Hindlimb muscle (tissue), 1 donor: Measurements from ENCODE around the gene TCP11. TPM values are rescaled to one million over a fixed set of nuclear protein-coding genes. Genes with fewer than 3 reads are reported as not detected.

Source experiments
- DNase-seq: peaks from one replicate; pipeline ENCODE4 v3.0.0-alpha.2; 2013
- polyA plus RNA-seq: library from polyadenylated mRNA; unstranded; fragments of 120-200 nt; gene quantifications from one replicate; pipeline ENCODE4 v1.2.1, GENCODE V29; 2013; ENCODE audit not compliant: insufficient read length

The TCP11 gene
- polyA plus RNA-seq, 1 donor = 0.34 TPM

- DNase-seq = no peak
These were observed 49.6 kb downstream of the TCP11 start for GRCh38 chr6:35091346-35092083.

DNA sequence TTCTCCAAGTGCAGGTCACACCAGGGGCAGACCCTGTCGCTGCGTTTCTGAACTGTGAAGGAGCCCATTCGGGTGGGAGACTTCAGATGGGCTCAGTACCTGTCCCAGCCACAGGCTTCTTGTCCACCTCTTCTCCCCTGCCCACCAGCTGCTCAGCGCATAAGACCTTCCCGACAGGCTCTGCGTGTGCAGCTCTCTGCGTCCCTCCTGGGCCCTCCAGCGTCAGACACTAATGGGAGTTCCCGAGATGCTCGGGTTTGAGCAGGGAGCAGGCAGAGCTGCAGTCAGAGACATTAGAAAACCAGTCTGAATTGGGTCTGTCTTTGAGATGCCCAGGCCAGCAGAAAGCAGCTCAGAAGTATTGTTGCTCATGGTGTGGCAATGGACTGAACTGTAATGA, 50.4 kb downstream of the TCP11 start:
- no peak for DNase-seq

DNA sequence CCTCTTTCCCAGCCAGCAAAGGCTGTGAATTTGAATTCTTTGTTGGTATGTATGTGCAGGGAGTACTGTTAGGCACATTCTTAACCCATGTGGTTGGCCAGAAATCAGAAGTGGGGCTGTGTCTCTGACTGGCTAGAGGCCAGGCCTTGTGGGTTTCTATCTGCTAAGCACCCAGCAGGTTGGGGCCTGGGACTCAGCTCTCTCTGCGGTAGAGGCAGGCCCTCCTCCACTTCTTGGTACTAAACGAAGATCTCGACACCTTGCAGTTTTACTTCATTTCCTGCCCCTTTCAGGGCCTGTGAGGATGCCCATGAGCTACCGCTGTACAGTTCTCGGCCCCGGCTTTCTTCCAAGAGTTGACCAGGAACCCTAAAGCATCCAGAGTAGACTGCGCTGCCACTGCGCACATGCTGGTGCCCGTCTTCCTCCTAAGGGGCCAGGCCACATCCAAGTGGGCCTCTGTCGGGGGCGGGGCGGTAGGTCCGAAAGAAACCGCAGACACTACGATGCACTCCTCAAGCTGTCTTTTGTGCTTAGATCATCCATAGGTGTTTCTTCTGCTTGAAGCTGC, 51.1 kb downstream of the TCP11 start:
- DNase-seq = no peak

GRCh38 chr6:35089216-35089934, 51.8 kb downstream of the TCP11 start:
- no peak for DNase-seq

DNA sequence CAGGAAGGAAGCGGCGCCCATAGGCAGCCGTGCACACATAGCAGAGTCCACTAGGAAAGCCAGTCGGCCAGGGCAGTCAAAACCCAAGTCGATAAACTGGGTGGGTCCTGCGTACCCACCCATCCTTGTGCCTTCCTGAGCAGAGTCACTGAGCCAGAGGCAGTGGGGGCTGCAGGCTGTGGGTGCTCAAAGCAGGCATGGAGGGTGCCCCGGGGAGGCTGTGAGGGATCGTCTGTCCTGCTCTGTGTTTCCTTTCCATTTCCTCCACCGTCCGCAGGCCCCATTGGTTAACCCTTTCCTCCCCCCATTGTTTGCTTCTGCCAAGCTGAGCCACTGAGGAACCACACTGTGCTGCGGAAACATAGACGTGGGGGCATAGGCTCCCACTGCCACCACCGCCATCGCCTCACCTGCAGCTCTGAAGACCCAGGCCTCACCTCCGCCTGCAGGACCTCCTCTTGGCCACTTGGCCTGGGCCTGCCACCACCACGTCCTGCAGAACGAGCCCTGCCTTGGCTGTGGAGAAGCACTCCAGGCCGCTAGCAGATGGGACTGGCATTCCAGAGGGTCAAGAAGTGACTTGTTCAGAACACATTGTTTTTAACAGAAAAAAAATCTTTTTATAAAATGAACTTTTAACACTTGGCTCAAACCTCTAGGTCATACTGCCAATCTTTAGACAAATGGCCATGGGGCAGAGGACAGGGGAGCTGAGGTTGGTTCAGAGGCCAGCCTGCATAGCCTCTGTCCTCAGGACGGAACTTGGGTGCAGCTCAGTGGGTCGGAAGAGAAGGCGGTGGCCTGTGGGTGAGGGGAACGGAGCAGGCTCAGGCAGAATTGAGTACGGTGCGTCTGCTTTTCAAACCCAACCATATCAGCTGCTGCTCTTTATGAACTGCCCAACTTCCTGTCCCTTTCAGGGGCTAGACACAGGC, 52.6 kb downstream of the TCP11 start:
- DNase-seq = no peak

- DNase-seq = no peak
These were observed 53.5 kb downstream of the TCP11 start for GRCh38 chr6:35087361-35088280.

DNA sequence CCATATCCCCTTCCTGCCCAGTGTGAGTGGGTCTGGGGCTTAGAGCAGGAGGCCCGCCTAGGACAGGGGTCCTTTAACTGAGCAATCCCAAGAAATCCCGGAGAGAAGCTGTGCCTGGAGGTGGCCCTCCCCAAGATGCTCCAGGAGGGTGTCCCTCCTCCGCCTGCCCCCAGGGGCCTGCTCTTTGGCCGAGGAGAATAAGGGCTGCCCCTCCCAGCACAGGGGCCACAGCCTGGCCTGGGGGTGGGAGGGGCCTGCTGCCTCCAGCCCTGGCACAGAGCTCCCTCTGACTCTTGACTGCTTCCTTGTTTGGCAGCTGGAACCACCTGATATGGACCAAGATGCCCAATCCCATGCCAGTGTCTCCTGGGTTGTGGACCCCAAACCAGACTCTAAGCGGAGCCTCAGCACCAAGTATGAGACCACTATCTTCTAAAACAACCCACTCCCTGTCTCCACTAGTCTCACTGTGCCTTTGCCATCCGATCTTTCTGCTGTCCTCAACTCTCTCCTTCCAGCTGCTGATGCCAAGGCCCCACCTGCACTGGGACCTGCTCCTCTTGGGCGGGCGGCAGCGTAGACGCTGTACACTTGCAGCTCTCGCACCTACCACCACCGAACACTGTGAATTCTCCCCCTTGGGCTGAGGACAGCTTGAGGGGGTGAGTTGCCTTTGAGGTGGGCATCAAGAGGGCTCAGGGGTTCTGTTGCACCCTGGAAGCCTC, 54.3 kb downstream of the TCP11 start:
- DNase-seq = no peak

- no peak for DNase-seq
These were observed 54.9 kb downstream of the TCP11 start for GRCh38 chr6:35086282-35086632.

- DNase-seq = no peak
These were observed 55.5 kb downstream of the TCP11 start for GRCh38 chr6:35085359-35086281.

GRCh38 chr6:35084511-35085203, 56.5 kb downstream of the TCP11 start:
- DNase-seq = no peak

DNA sequence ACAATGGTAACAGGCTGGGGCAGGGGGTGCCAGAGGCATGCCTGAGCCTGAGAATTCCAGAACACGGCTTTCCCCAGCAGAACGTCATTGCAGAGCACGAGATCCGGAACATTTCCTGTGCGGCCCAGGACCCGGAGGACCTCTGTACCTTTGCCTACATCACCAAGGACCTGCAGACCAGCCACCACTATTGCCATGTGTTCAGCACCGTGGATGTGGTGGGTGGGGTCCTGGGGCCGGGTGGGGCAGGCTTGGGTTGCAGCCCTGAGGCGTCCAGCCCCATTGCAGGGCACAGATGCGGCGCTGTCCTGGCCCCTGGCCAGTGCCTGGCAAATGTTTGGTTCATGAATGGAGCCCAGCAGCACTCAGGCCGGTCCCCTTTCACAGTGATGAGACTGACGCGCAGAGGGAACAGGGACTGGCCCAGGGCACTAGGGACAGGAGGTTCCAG, 57.1 kb downstream of the TCP11 start:
- no peak for DNase-seq

DNA sequence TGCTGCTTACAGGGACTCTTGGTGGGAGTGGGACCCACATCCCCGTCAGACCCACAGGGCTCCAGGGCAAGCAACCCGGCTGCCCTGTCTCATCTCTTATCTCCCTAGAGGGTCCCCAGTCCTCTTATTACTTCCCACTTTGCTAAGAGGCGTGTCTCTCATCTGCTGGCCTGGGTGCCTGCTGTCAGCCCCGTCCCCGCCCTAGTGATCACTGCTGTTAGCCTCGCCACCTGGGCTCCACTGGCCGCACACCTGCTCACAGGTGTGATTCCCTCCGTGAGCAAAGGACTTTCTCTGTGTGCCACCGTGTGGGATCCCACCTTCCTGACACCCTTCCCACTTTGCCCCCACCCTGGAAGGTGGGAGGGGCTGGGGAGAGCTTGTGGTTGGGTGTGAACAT, 57.6 kb downstream of the TCP11 start:
- no peak for DNase-seq

- no peak for DNase-seq
These were observed 58.3 kb downstream of the TCP11 start for GRCh38 chr6:35082733-35083403.

DNA sequence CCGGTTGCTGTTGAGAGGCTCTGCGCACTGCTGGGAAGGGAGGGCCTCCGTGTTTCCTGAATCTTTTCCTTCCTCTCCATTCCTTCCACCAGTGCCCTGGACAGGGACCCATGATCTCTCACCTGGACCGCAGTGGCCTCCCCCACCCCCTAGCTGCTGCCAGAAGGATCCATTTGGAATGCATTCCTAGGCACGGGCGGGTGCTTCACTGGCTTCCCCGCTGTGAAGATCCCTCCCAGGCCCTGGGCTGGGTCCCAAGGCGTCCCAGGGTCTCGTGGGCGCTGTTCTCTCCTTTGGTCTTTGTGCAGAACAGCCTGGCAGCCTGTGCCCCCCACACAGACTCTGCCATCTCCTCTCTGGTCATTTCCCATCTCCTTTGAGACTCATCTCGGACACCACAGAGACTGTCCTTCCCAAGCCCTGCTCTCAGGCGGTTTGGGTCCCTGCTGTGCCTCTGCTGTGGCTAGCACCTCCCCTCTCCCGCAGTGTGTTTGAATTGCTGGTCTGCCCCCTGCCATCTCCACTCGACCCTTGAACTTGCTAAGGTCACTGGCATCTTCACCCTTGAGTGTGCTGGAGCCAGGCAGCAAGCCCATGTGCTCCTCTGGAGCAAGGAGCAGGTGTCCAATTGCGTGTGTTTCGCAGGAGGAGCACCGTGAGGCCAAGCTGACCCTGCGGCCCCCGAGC, 59.0 kb downstream of the TCP11 start:
- no peak for DNase-seq

DNA sequence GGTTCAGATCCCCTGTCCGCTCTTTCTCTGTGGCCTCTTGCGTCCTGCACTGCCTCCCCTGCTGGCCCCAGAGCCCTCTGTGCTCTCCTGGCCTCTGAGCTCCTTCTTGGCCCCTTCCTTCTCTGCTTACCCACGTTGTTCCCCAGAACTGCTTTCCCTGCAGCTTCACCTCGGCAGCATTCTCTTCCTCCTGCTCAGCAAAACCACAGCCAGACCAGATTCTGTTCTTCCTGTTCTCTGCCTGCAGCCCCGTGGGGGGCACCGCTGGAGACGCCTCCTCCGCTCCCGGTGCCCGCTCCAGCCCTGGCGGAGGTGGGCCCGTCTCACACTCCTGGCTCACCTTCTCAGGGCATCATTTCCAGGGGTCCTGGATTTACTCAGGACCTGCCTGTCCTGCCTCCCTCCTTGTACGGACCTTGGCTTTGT, 59.7 kb downstream of the TCP11 start:
- no peak for DNase-seq

GRCh38 chr6:35080821-35081425, 60.2 kb downstream of the TCP11 start:
- DNase-seq = no peak

DNA sequence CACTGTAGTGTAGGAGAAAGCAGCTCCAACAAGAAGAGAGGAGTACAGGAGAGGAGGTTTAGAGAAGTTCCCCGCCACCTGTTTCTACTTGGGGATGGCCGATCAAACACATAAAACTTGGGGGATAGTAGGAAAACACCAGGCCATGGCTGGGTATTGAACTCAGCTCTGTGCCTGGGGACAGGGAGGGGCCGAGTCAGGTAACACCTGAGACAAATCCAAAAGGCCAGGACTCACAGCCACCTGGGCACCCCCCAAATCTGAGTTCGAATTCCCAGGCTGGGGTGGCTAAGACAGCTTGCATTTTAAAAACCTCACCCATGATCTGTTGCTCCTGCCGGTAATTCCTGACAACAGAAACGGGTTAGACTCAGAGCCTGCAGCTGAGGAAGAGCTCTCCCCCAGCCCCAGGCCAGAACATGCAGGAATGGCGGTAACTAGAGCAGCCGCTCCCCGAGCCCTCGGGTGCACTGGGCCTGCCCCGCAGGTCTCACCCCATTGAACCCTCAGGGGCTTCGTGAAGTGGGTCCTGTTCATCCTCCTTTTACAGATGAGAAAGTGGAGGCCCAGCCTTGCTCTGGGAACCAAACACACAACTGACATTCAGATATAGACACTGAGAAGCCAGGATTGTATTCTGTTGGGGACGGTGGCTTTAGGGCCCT, 61.0 kb downstream of the TCP11 start:
- no peak for DNase-seq
